GM12878 (cell line): Measurements from ENCODE around the gene MRTFB. TPM values are rescaled to one million over a fixed set of nuclear protein-coding genes. Genes with fewer than 3 reads are reported as not detected.

Experiments used
- ATAC-seq: fragments of 200-7000 bp; cut with Tn5 transposase; 3 replicates; pipeline ENCODE4 v1.9.1; 2020; ENCODE audit warnings: mild to moderate bottlenecking, moderate library complexity
- BruUV-seq: library from RNA; stranded (reverse); fragments of 400-500 nt; replicated peaks from 2 replicates; lab custom pipeline; 2021; lab: Mats Ljungman, UMichigan
- CTCF ChIA-PET: fragments of 300-600 bp; sonication (Branson Sonifier 250); formaldehyde crosslinking; extraction: SDS; loops from one replicate; lab custom pipeline; 2021; ENCODE audit warnings: inconsistent platforms; lab: Yijun Ruan, JAX
- POLR2A ChIA-PET: fragments of 350-600 bp; formaldehyde crosslinking; extraction: SDS; loops from one replicate; lab custom pipeline; 2021; ENCODE audit warnings: inconsistent platforms; lab: Charles Lee
- RAD21 ChIA-PET: fragments of 300-600 bp; sonication (Branson Sonifier 250); formaldehyde crosslinking; loops from one replicate; lab custom pipeline; 2023; ENCODE audit warnings: antibody characterized with exemption; ENCODE audit not compliant: unreplicated experiment; lab: Charles Lee
- SMC1A ChIA-PET: fragments of 300-600 bp; sonication (Branson Sonifier 250); formaldehyde crosslinking; loops from one replicate; lab custom pipeline; 2023; ENCODE audit not compliant: unreplicated experiment, uncharacterized antibody; lab: Charles Lee
- DNase-seq: peaks from one replicate; pipeline ENCODE4 v3.0.0-alpha.2; 2011; ENCODE audit warnings: low read depth, low spot score
- FAIRE-seq: peaks from 3 replicates; lab custom pipeline; 2011; peaks lifted over from hg19 to GRCh38; lab: Jason Lieb, UNC
- H2AFZ ChIP-seq: 2 replicates; pipeline ENCODE4 v1.6.0; 2011; ENCODE audit warnings: low read depth, low read length, control low read depth; ENCODE audit not compliant: control insufficient read depth
- H3K27ac ChIP-seq: 2 replicates; pipeline ENCODE4 v1.5.1; 2011; ENCODE audit warnings: control low read depth; ENCODE audit not compliant: control insufficient read depth, insufficient read depth
- H3K27me3 ChIP-seq, 2 experiments: replicated peaks in 1 of 2; 2 replicates each; pipeline versions ENCODE4 v1.6.0 to v1.6.1; 2011; ENCODE audit warnings: low read length in 1 of 2; ENCODE audit not compliant: control insufficient read depth in 2 of 2, insufficient read depth in 2 of 2
- H3K36me3 ChIP-seq, 2 experiments: 2 replicates each; pipeline ENCODE4 v1.5.1; 2011; ENCODE audit warnings: low read length in 1 of 2; ENCODE audit not compliant: control insufficient read depth in 2 of 2, insufficient read depth in 2 of 2
- H3K4me1 ChIP-seq: 2 replicates; pipeline ENCODE4 v1.6.1; 2011; ENCODE audit warnings: mild to moderate bottlenecking, low read length, moderate library complexity, mixed read lengths; ENCODE audit not compliant: control insufficient read depth, insufficient read depth
- H3K4me2 ChIP-seq: 2 replicates; pipeline ENCODE4 v1.6.0; 2011; ENCODE audit warnings: control low read depth; ENCODE audit not compliant: control insufficient read depth, insufficient read depth
- H3K4me3 ChIP-seq: fragments of 200-600 bp; sonication (generic); 2 replicates; pipeline ENCODE4 v1.5.1; 2016
- H3K79me2 ChIP-seq: 2 replicates; pipeline ENCODE4 v1.6.0; 2011; ENCODE audit warnings: low read length; ENCODE audit not compliant: control insufficient read depth, insufficient read depth
- H3K9ac ChIP-seq: 2 replicates; pipeline ENCODE4 v1.8.0; 2011; ENCODE audit warnings: low read length, control low read depth, mixed read lengths; ENCODE audit not compliant: control insufficient read depth, insufficient read depth
- H3K9me3 ChIP-seq: replicated peaks from 3 replicates; pipeline ENCODE4 v1.5.1; 2011; ENCODE audit warnings: mild to moderate bottlenecking, low read length; ENCODE audit not compliant: control insufficient read depth, insufficient read depth
- H4K20me1 ChIP-seq: 2 replicates; pipeline ENCODE4 v1.6.0; 2011; ENCODE audit not compliant: control insufficient read depth, insufficient read depth
- BACH1 ChIP-seq: fragments of 450-650 bp; IDR thresholded peaks from 2 replicates; pipeline ENCODE4 v1.6.1; 2017; ENCODE audit warnings: mild to moderate bottlenecking, borderline replicate concordance
- BCL3 ChIP-seq: IDR thresholded peaks from 2 replicates; pipeline ENCODE4 v1.6.1; 2011; ENCODE audit warnings: borderline replicate concordance, low read depth, mild to moderate bottlenecking, moderate library complexity, low read length; ENCODE audit not compliant: insufficient read depth, poor library complexity, severe bottlenecking
- CBX3 ChIP-seq: fragments of 200-600 bp; sonication (generic); IDR thresholded peaks from 2 replicates; pipeline ENCODE4 v1.6.1; 2016; ENCODE audit warnings: low read depth, borderline replicate concordance
- EZH2 ChIP-seq: IDR thresholded peaks from 2 replicates; pipeline ENCODE4 v1.6.1; 2012; ENCODE audit warnings: low read depth, mild to moderate bottlenecking, control low read depth, inconsistent platforms, low read length, borderline replicate concordance; ENCODE audit not compliant: control insufficient read depth
- IKZF1 ChIP-seq: fragments of 450-650 bp; conservative IDR thresholded peaks from 2 replicates; pipeline ENCODE4 v1.6.1; 2017; ENCODE audit warnings: antibody characterized with exemption, mild to moderate bottlenecking
- IKZF2 ChIP-seq, 2 experiments: fragments of 450-650 bp; IDR thresholded peaks; 2 replicates each; pipeline ENCODE4 v1.6.1; 2017; ENCODE audit warnings: mild to moderate bottlenecking in 2 of 2, moderate library complexity in 2 of 2
- IRF4 ChIP-seq: IDR thresholded peaks from 2 replicates; pipeline ENCODE4 v1.6.1; 2011; ENCODE audit warnings: low read depth, low read length
- NR2C2 ChIP-seq: IDR thresholded peaks from 2 replicates; pipeline ENCODE4 v1.6.1; 2011; ENCODE audit warnings: borderline replicate concordance, low read depth; ENCODE audit not compliant: control insufficient read depth, insufficient read length
- PBX3 ChIP-seq: IDR thresholded peaks from 2 replicates; pipeline ENCODE4 v1.6.1; 2011; ENCODE audit warnings: mild to moderate bottlenecking, low read depth, low read length, moderate library complexity; ENCODE audit not compliant: insufficient replicate concordance
- POLR2AphosphoS5 ChIP-seq: IDR thresholded peaks from 2 replicates; pipeline ENCODE4 v1.6.1; 2011; ENCODE audit warnings: mild to moderate bottlenecking, low read length, inconsistent platforms
- RB1 ChIP-seq: fragments of 450-650 bp; formaldehyde crosslinking; IDR thresholded peaks from 2 replicates; pipeline ENCODE4 v1.6.1; 2017; ENCODE audit warnings: mild to moderate bottlenecking, borderline replicate concordance
- SREBF1 ChIP-seq: IDR thresholded peaks from 2 replicates; pipeline ENCODE4 v1.6.1; 2012; ENCODE audit warnings: mild to moderate bottlenecking, low read length
- SREBF2 ChIP-seq: IDR thresholded peaks from 2 replicates; pipeline ENCODE4 v1.6.1; 2012; ENCODE audit warnings: mild to moderate bottlenecking, low read length
- TAF1 ChIP-seq: IDR thresholded peaks from 2 replicates; pipeline ENCODE4 v1.6.1; 2011; ENCODE audit warnings: mild to moderate bottlenecking, low read depth, low read length, borderline replicate concordance
- USF1 ChIP-seq: IDR thresholded peaks from 2 replicates; pipeline ENCODE4 v1.6.1; 2011; ENCODE audit warnings: borderline replicate concordance, low read depth, mild to moderate bottlenecking, moderate library complexity, mixed read lengths, low read length; ENCODE audit not compliant: insufficient read depth; ENCODE audit errors: extremely low read length
- ZBTB11 ChIP-seq: fragments of 450-650 bp; formaldehyde crosslinking; IDR thresholded peaks from 2 replicates; pipeline ENCODE4 v1.5.0; 2022; ENCODE audit warnings: mild to moderate bottlenecking, missing genetic modification characterization
- WGBS: methylation state at CpG from one replicate; pipeline ENCODE4 v1.1.6; 2016; ENCODE audit warnings: low lambda C conversion rate; ENCODE audit not compliant: insufficient replicate concordance, insufficient coverage; ENCODE audit errors: missing lambda C conversion rate; 5-methylcytosine and 5-hydroxymethylcytosine counted together
- in situ Hi-C: fragments of 300-500 bp; cut with MboI; formaldehyde crosslinking; loops from 9 replicates; pipeline ENCODE4 v1.14.3; 2018; ENCODE audit warnings: mixed read lengths
- intact Hi-C: fragments of 100-400 bp; cut with micrococcal nuclease; formaldehyde crosslinking; loops from one replicate; pipeline ENCODE4 v1.14.2; 2022; ENCODE audit not compliant: unreplicated experiment
- polyA plus RNA-seq, 11 experiments: library from polyadenylated mRNA; depleted of rRNA in 4 of 11; unstranded in 6 of 11; stranded (reverse) in 5 of 11; fragments of >200 nt; fragmentation: Nextera tagmentation in 4 of 11; fragmentation: Illumina TruSeq in 1 of 11; extraction: Ambion mirVana in 4 of 11; extraction: Trizol in 1 of 11; gene quantifications; 1 replicate in 1 of 11; 2 replicates in 10 of 11; pipeline versions ENCODE4 v1.2.1 to v1.2.3, GENCODE V29; 2011 to 2016; ENCODE audit warnings: inconsistent platforms in 2 of 11, missing spikeins in 2 of 11, low read depth in 1 of 11
- total RNA-seq, 4 experiments: library from RNA; depleted of rRNA in 3 of 4; stranded (reverse); fragments of >200 nt in 3 of 4; fragmentation: Illumina TruSeq in 1 of 4; extraction: Trizol in 1 of 4; gene quantifications; 2 replicates each; pipeline versions ENCODE4 v1.2.1 to v1.2.3, GENCODE V29; 2013 to 2021

The MRTFB gene
- total and polyA plus RNA-seq, 10 of the 15 experiments (the other 5 are each of a cell fraction or from before 2014, with no cell fraction given) = 2.1 to 14.3 (median 8.0) TPM

- TF ChIP-seq POLR2AphosphoS5 = no peak
- no peak for TF ChIP-seq IRF4
- TF ChIP-seq PBX3 = no peak
- TF ChIP-seq BACH1 = no peak
- no peak for TF ChIP-seq SREBF2
- TF ChIP-seq IKZF1 = no peak
- TF ChIP-seq, all 136 proteins: peak for 0
Observed at GRCh38 chr16:14199199-14199598, 128.1 kb downstream of the MRTFB start (continued).

GRCh38 chr16:14199624-14200023, 128.5 kb downstream of the MRTFB start:
- H2AFZ ChIP-seq = no peak overlapping the region
- in situ Hi-C loops (no loop called here), intact Hi-C loops (no loop called here)
- no peaks in the 10 kb centered on the region for H3K27me3 ChIP-seq
- no peaks in the 10 kb centered on the region for H4K20me1 ChIP-seq
- ChIA-PET CTCF (interaction anchor here (1.0 to 1.5 kb wide), 3 partner anchors 9 to 50 kb away, joined by 4 read pairs; no protein-coding TSS in a partner anchor), POLR2A (interaction anchor here (1.0 kb wide), 1 partner anchor 10 kb away, joined by 3 read pairs; no protein-coding TSS in a partner anchor), RAD21 (no interaction called here), SMC1A (interaction anchor here (1.1 to 2.1 kb wide), 6 partner anchors 9 to 276 kb away, joined by 3 to 5 read pairs (median 3); no protein-coding TSS in a partner anchor)
- no peak for FAIRE-seq
- no peak overlapping the region for H3K4me2 ChIP-seq
- peaks cover 9% of the 10 kb centered on the region for H3K4me1 ChIP-seq
- no peak for ATAC-seq
- no peak for DNase-seq
- H3K27ac ChIP-seq = no peak overlapping the region
- no peaks in the 10 kb centered on the region for H3K79me2 ChIP-seq
- no peaks in the 10 kb centered on the region; the same call in 2 of the 3 replicates for H3K9me3 ChIP-seq
- H3K9ac ChIP-seq = no peak overlapping the region
- WGBS = 96% methylated on average over 1 of the region's 1 CpG
- BruUV-seq = no TSS peak
- no peak overlapping the region for H3K4me3 ChIP-seq
- H3K36me3 ChIP-seq = no peaks in the 10 kb centered on the region
- no peak for TF ChIP-seq RB1
- no peak for TF ChIP-seq ZBTB11
- no peak for TF ChIP-seq TAF1
- TF ChIP-seq CBX3 = no peak
- no peak for TF ChIP-seq IKZF1
- no peak for TF ChIP-seq NR2C2
- no peak for TF ChIP-seq SREBF1
- no peak for TF ChIP-seq IKZF2 (IDR thresholded peaks at IDR 0.05)
- TF ChIP-seq BCL3 = no peak
- TF ChIP-seq USF1 = no peak
- TF ChIP-seq EZH2 = no peak
